Stimulated activated naive CD8-positive, alpha-beta T cell treated with anti-CD3 and anti-CD28 coated beads, Interleukin-15, amount 100 ng/mL, for 72 hours (primary cell): ENCODE measurements around the gene CDH4.
"Not testable (repeated sequence)": the region's sequence is repeated elsewhere in the genome, so short reads cannot be mapped to it uniquely, and the experiment has no call there.

Experiments used
- ATAC-seq: fragments of 150-1000 bp; cut with Tn5 transposase; 2 replicates; pipeline ENCODE4 v1.10.0; 2021; ENCODE audit warnings: mild to moderate bottlenecking, moderate library complexity
- DNase-seq, 2 donors: peaks; one replicate each; pipeline ENCODE4 v3.0.0; 2021 to 2022
- H3K27ac Mint-ChIP-seq, 2 donors: one replicate each; pipeline ENCODE4 v1.8.0; 2022; ENCODE audit warnings: mild to moderate bottlenecking in 2 of 2, mixed read lengths in 2 of 2, moderate library complexity in 2 of 2
- H3K27me3 Mint-ChIP-seq: one replicate; pipeline ENCODE4 v1.8.0; 2022; ENCODE audit warnings: mixed read lengths
- H3K4me1 Mint-ChIP-seq: one replicate; pipeline ENCODE4 v1.8.0; 2022; ENCODE audit warnings: mild to moderate bottlenecking, mixed read lengths
- H3K4me3 Mint-ChIP-seq, 2 donors: one replicate each; pipeline ENCODE4 v1.8.0; 2022; ENCODE audit warnings: mild to moderate bottlenecking in 2 of 2, mixed read lengths in 2 of 2, moderate library complexity in 1 of 2
- H3K9me3 Mint-ChIP-seq, 2 donors: one replicate each; pipeline ENCODE4 v1.8.0; 2022; ENCODE audit warnings: mixed read lengths in 2 of 2

Gene CDH4

DNA sequence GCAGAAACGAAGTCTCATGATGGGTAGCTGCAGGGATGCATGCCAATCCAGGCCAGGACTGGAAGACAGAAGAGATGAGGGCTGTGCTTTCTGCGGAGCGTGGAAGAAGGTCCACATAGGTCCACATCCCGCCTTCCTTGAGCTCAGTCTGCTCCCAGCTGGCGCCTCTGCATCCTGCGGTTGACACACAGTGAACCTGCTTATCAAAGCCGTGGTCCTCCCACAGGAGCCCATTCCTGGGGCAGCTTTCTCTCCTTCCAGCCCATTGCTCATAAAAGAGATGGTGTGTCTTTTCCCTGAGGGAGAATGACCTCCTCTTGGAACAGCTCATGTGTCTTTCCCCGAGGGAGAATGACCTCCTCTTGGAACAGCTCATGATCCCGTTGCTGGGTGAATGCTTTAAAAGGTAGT is 225.4 kb downstream of the CDH4 start:
- Mint-ChIP-seq H3K9me3 (peaks cover 4 to 25% of the 10 kb centered on the region in 2 donors), H3K27me3 (peaks cover 40% of the 10 kb centered on the region), H3K4me3 (no peak overlapping the region), H3K4me1 (no peaks in the 10 kb centered on the region), H3K27ac (no peak overlapping the region)
- DNase-seq (no peak), ATAC-seq (no peak)

DNA sequence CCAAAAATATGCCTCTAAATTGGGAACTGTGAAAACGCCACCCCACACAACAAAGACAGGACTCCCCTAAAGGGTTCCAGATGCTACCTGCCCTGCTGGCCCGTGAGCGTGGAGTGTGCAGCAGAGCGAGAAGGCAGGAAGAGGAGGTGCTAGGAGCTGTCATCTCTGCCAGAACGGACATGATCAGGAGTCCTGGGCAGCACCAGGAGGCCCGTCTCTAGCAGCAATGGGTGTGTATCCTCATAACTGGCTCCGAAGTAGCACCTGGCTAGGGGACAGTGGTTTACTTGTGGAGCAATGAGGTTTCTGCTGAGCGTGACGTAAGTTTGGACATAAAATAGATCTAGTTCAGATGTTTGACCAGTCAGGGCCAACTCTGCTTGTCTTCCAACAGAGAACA is 226.0 kb downstream of the CDH4 start:
- Mint-ChIP-seq H3K9me3 (peaks cover 4 to 25% of the 10 kb centered on the region in 2 donors), H3K4me3 (no peak overlapping the region), H3K27ac (no peak overlapping the region), H3K4me1 (no peaks in the 10 kb centered on the region), H3K27me3 (peaks cover 40% of the 10 kb centered on the region)
- ATAC-seq (no peak), DNase-seq (no peak)

GRCh38 chr20:61478611-61479305 is 226.7 kb downstream of the CDH4 start:
- H3K27ac Mint-ChIP-seq = no peak overlapping the region
- H3K27me3 Mint-ChIP-seq = peaks cover 40% of the 10 kb centered on the region
- H3K4me3 Mint-ChIP-seq = no peak overlapping the region
- no peak for DNase-seq
- peaks cover 4 to 27% of the 10 kb centered on the region in 2 donors for H3K9me3 Mint-ChIP-seq
- no peaks in the 10 kb centered on the region for H3K4me1 Mint-ChIP-seq
- no peak for ATAC-seq

- Mint-ChIP-seq H3K9me3 (peaks cover 4 to 34% of the 10 kb centered on the region in 2 donors), H3K27me3 (peaks cover 40% of the 10 kb centered on the region)
- not testable (repeated sequence) for DNase-seq, ATAC-seq, H3K4me1 Mint-ChIP-seq, H3K4me3 Mint-ChIP-seq, H3K27ac Mint-ChIP-seq
Observed at GRCh38 chr20:61479433-61479832, 227.4 kb downstream of the CDH4 start.

DNA sequence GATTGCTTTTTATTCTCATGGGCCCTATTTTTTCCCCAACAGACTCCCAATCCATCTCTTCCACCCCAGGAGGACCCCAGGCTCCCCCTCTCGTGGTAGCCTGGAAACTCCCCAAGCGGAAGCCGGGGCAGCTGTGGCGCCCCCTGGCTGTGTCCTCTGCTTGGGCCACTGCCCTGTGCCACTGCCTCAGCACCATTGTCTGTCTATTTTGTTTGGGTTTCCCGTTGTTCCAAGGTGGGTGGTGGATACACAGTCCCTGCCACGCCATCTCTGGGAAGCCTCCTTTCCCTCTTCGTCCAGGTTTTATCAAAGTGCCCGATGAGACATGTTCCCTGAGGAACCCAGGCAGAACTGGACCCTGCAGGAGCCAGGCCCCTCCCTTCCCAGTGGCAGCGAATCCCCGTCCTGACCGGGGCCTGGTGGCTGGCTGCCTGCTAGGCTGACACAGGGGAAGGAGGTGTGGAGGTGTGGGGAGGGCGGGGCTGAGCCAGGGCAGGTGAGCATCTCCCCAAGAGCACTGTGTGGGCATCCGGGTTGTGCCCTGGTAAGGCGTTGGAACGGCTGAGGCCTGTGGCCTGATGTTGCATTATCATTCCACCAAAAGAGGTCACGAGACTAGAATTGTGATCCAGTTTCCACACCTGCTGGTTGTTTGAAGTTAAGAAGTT is 228.2 kb downstream of the CDH4 start:
- H3K9me3 Mint-ChIP-seq = peaks cover 4 to 34% of the 10 kb centered on the region in 2 donors
- H3K4me3 Mint-ChIP-seq = no peak overlapping the region
- H3K27ac Mint-ChIP-seq = no peak overlapping the region
- H3K27me3 Mint-ChIP-seq = peaks cover 40% of the 10 kb centered on the region
- no peaks in the 10 kb centered on the region for H3K4me1 Mint-ChIP-seq
- ATAC-seq = no peak
- no peak for DNase-seq

GRCh38 chr20:61482056-61482887 is 230.2 kb downstream of the CDH4 start:
- DNase-seq (no peak), ATAC-seq (no peak)
- peaks cover 4 to 26% of the 10 kb centered on the region in 2 donors for H3K9me3 Mint-ChIP-seq

DNA sequence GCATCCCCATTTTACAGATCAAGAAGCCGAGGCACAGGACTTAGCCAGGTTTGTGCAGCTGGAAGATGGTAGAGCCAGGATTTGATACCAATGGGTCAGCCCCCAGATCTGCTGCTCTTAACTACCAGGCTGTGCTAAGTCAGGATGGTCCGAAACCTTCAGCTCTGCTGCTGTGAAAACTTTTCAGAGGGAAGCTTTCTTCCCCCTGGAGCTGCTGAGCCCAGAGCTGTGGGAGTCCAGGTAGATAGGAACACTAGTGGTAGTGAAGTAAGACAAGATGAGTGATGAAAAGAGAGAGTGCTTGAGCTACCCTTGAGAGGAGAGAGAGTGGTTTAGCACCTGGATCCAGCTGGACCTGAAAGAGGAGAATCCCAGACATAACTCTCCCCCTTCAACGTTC is 230.8 kb downstream of the CDH4 start:
- peaks cover 4 to 24% of the 10 kb centered on the region in 2 donors for H3K9me3 Mint-ChIP-seq
- ATAC-seq (no peak), DNase-seq (no peak)
- no peaks in the 10 kb centered on the region for H3K4me1 Mint-ChIP-seq
- no peak overlapping the region for H3K27ac Mint-ChIP-seq
- peaks cover 18% of the 10 kb centered on the region for H3K27me3 Mint-ChIP-seq
- H3K4me3 Mint-ChIP-seq = no peak overlapping the region

More at GRCh38 chr20:61482056-61482887, 230.2 kb downstream of the CDH4 start:
- Mint-ChIP-seq H3K4me1 (no peaks in the 10 kb centered on the region), H3K27me3 (peaks cover 23% of the 10 kb centered on the region), H3K27ac (no peak overlapping the region), H3K4me3 (no peak overlapping the region)

GRCh38 chr20:61483336-61484067 is 231.4 kb downstream of the CDH4 start:
- Mint-ChIP-seq H3K27me3 (peaks cover 12% of the 10 kb centered on the region), H3K4me3 (no peak overlapping the region), H3K9me3 (peaks cover 4 to 18% of the 10 kb centered on the region in 2 donors), H3K4me1 (no peaks in the 10 kb centered on the region), H3K27ac (no peak overlapping the region)
- DNase-seq = no peak
- no peak for ATAC-seq

- no peaks in the 10 kb centered on the region for H3K4me1 Mint-ChIP-seq
- H3K9me3 Mint-ChIP-seq = peaks cover 0 to 9% of the 10 kb centered on the region in 2 donors
- ATAC-seq = no peak
Observed at GRCh38 chr20:61486198-61486597, 234.1 kb downstream of the CDH4 start.

GRCh38 chr20:61487346-61487996 is 235.4 kb downstream of the CDH4 start:
- Mint-ChIP-seq H3K9me3 (peaks cover 0 to 9% of the 10 kb centered on the region in 2 donors), H3K4me1 (no peaks in the 10 kb centered on the region), H3K4me3 (no peak overlapping the region), H3K27me3 (no peaks in the 10 kb centered on the region), H3K27ac (no peak overlapping the region)
- DNase-seq (no peak), ATAC-seq (no peak)

More at GRCh38 chr20:61486198-61486597, 234.1 kb downstream of the CDH4 start:
- DNase-seq = no peak
- Mint-ChIP-seq H3K27ac (no peak overlapping the region), H3K4me3 (no peak overlapping the region), H3K27me3 (no peaks in the 10 kb centered on the region)

- Mint-ChIP-seq H3K9me3 (peaks cover 0 to 9% of the 10 kb centered on the region in 2 donors), H3K27ac (no peak overlapping the region), H3K4me3 (no peak overlapping the region), H3K4me1 (no peaks in the 10 kb centered on the region), H3K27me3 (no peaks in the 10 kb centered on the region)
- DNase-seq (no peak), ATAC-seq (no peak)
Observed at GRCh38 chr20:61487997-61488371, 235.9 kb downstream of the CDH4 start.

DNA sequence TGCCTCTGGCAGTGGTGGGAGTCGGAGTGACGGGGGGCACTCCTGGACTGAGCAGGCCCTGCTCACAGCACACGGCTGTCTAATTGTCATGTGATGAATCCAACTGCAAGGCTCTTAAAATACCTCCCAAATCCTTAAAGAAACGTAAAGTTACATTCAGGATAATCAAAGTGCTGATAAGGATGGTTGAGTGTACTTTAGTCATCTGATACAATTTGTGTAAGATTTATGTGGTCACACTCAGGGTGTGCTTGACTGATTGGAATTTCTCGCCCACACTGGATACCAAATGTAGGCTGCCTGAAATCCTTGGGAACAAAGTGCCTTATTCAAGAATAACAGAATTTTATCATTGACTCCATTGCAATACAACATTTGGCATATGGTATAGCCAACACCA is 238.7 kb downstream of the CDH4 start:
- DNase-seq (no peak), ATAC-seq (no peak)
- Mint-ChIP-seq H3K27me3 (peaks cover 10% of the 10 kb centered on the region), H3K27ac (no peak overlapping the region), H3K9me3 (no peaks in the 10 kb centered on the region), H3K4me3 (no peak overlapping the region), H3K4me1 (no peaks in the 10 kb centered on the region)

GRCh38 chr20:61492065-61492464 is 240.0 kb downstream of the CDH4 start:
- H3K27ac Mint-ChIP-seq = no peak overlapping the region
- no peak overlapping the region for H3K4me3 Mint-ChIP-seq
- H3K9me3 Mint-ChIP-seq = no peaks in the 10 kb centered on the region
- H3K27me3 Mint-ChIP-seq = peaks cover 10% of the 10 kb centered on the region
- no peak for ATAC-seq
- DNase-seq = no peak
- no peaks in the 10 kb centered on the region for H3K4me1 Mint-ChIP-seq

DNA sequence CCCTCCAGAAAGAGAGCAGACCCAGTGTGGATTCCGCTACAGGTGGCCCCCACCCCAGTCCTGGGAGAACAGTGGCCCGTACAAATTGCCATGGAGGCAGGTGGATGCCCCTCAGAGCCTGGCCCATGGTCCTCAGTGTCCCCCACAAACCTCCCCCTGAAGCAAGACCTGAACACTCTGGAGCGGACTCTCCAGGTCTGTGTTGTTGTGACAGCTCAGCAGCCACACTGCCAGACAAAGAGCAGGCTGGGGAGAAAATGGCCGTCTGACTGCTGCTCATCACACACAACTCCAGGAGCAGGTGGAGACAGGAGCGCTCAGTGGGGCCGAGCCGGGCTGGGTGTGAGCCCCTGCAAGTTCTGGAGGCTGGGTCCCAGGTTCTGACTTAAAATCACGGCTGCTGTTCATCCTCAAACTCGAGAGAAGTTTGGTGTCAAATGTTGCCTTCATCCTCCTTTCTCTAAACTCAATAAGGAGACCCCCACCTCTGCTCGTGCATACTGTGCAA is 241.8 kb downstream of the CDH4 start:
- Mint-ChIP-seq H3K27me3 (peaks cover 10% of the 10 kb centered on the region), H3K4me1 (no peaks in the 10 kb centered on the region), H3K9me3 (no peaks in the 10 kb centered on the region), H3K27ac (no peak overlapping the region), H3K4me3 (no peak overlapping the region)
- DNase-seq = no peak
- ATAC-seq = no peak
